Mesenchymal stem cell (in vitro differentiated cells and primary cell): Measurements from ENCODE around the gene HCN4. TPM values are rescaled to one million over a fixed set of nuclear protein-coding genes. Genes with fewer than 3 reads are reported as not detected.
"Not testable (repeated sequence)": the region's sequence is repeated elsewhere in the genome, so short reads cannot be mapped to it uniquely, and the experiment has no call there.

Experiments
- DNase-seq: peaks from one replicate; pipeline ENCODE4 v3.0.0-alpha.2; 2013
- H2AFZ ChIP-seq: one replicate; pipeline ENCODE4 v1.6.1; 2013; ENCODE audit warnings: low read depth, mild to moderate bottlenecking, control low read depth, inconsistent platforms, low read length, moderate library complexity
- H2AK5ac ChIP-seq: 2 replicates; pipeline ENCODE4 v1.6.1; 2013; ENCODE audit warnings: low read length, moderate library complexity, mild to moderate bottlenecking, inconsistent platforms; ENCODE audit not compliant: severe bottlenecking
- H2BK120ac ChIP-seq: one replicate; pipeline ENCODE4 v1.6.1; 2013; ENCODE audit warnings: low read depth, mild to moderate bottlenecking, inconsistent platforms, low read length, moderate library complexity
- H2BK12ac ChIP-seq, 2 experiments: one replicate each; pipeline ENCODE4 v1.6.1; 2013; ENCODE audit warnings: inconsistent platforms in 2 of 2, low read length in 2 of 2, mild to moderate bottlenecking in 2 of 2, moderate library complexity in 2 of 2, control low read depth in 1 of 2
- H2BK15ac ChIP-seq: one replicate; pipeline ENCODE4 v1.6.1; 2013; ENCODE audit warnings: mild to moderate bottlenecking, low read depth, inconsistent platforms; ENCODE audit not compliant: poor library complexity, severe bottlenecking
- H2BK5ac ChIP-seq: 2 replicates; pipeline ENCODE4 v1.6.1; 2013; ENCODE audit warnings: low read depth, mild to moderate bottlenecking, low read length, control low read depth, inconsistent platforms; ENCODE audit not compliant: poor library complexity, severe bottlenecking
- H3K14ac ChIP-seq, 2 experiments: one replicate each; pipeline ENCODE4 v1.6.1; 2013; ENCODE audit warnings: inconsistent platforms in 2 of 2, low read length in 2 of 2, control low read depth in 1 of 2, mild to moderate bottlenecking in 1 of 2, moderate library complexity in 1 of 2
- H3K18ac ChIP-seq, 2 experiments: one replicate each; pipeline ENCODE4 v1.6.1; 2013; ENCODE audit warnings: inconsistent platforms in 2 of 2, low read length in 2 of 2, control low read depth in 1 of 2, low read depth in 1 of 2, mild to moderate bottlenecking in 1 of 2
- H3K23ac ChIP-seq, 2 experiments: one replicate each; pipeline ENCODE4 v1.6.1; 2013; ENCODE audit warnings: inconsistent platforms in 2 of 2, low read length in 2 of 2, mild to moderate bottlenecking in 2 of 2, moderate library complexity in 2 of 2, control low read depth in 1 of 2
- H3K27ac ChIP-seq: 2 replicates; pipeline ENCODE4 v1.5.1; 2013; ENCODE audit warnings: mild to moderate bottlenecking, moderate library complexity, low read length, control low read depth, inconsistent platforms; ENCODE audit not compliant: poor library complexity, severe bottlenecking
- H3K27me3 ChIP-seq, 2 experiments: 2 replicates each; pipeline versions ENCODE4 v1.6.1 to v1.7.0; 2013; ENCODE audit warnings: low read length in 2 of 2, mild to moderate bottlenecking in 2 of 2, moderate library complexity in 2 of 2, control low read depth in 1 of 2, inconsistent platforms in 1 of 2; ENCODE audit not compliant: control insufficient read depth in 1 of 2, insufficient read depth in 1 of 2
- H3K36me3 ChIP-seq, 2 experiments: 2 replicates each; pipeline versions ENCODE4 v1.6.1 to v1.7.0; 2013; ENCODE audit warnings: low read length in 2 of 2, control low read depth in 1 of 2, inconsistent platforms in 1 of 2, low read depth in 1 of 2, mild to moderate bottlenecking in 1 of 2; ENCODE audit not compliant: insufficient read depth in 2 of 2, control insufficient read depth in 1 of 2
- H3K4ac ChIP-seq, 2 experiments: one replicate each; pipeline ENCODE4 v1.6.1; 2013; ENCODE audit warnings: inconsistent platforms in 2 of 2, low read length in 2 of 2, mild to moderate bottlenecking in 2 of 2, moderate library complexity in 2 of 2, control low read depth in 1 of 2, low read depth in 1 of 2
- H3K4me1 ChIP-seq: 2 replicates; pipeline ENCODE4 v1.6.1; 2013; ENCODE audit warnings: low read depth, low read length, control low read depth; ENCODE audit not compliant: control insufficient read depth, insufficient read depth
- H3K4me2 ChIP-seq: 2 replicates; pipeline ENCODE4 v1.6.1; 2013; ENCODE audit warnings: low read length, mild to moderate bottlenecking, inconsistent platforms; ENCODE audit not compliant: poor library complexity, severe bottlenecking
- H3K4me3 ChIP-seq, 2 experiments: 2 replicates each; pipeline versions ENCODE4 v1.5.1 to v1.7.0; 2013; ENCODE audit warnings: low read length in 2 of 2, mild to moderate bottlenecking in 2 of 2, control low read depth in 1 of 2, low read depth in 1 of 2; ENCODE audit not compliant: insufficient read depth in 1 of 2
- H3K79me1 ChIP-seq: replicated peaks from 2 replicates; pipeline ENCODE4 v1.6.1; 2013; ENCODE audit warnings: mild to moderate bottlenecking, control low read depth, low read length, inconsistent platforms; ENCODE audit not compliant: poor library complexity, severe bottlenecking
- H3K9ac ChIP-seq: 2 replicates; pipeline ENCODE4 v1.7.0; 2013; ENCODE audit warnings: mild to moderate bottlenecking, low read length, moderate library complexity
- H3K9me3 ChIP-seq: 2 replicates; pipeline ENCODE4 v1.7.0; 2013; ENCODE audit warnings: mild to moderate bottlenecking, low read length; ENCODE audit not compliant: control insufficient read depth
- H4K8ac ChIP-seq: one replicate; pipeline ENCODE4 v1.6.1; 2013; ENCODE audit warnings: inconsistent platforms, mild to moderate bottlenecking, low read length, moderate library complexity
- H4K91ac ChIP-seq: one replicate; pipeline ENCODE4 v1.6.1; 2013; ENCODE audit warnings: mild to moderate bottlenecking, low read length, inconsistent platforms
- WGBS: methylation state at CpG from one replicate; pipeline ENCODE4 v1.1.7; 2013; ENCODE audit warnings: mixed read lengths; 5-methylcytosine and 5-hydroxymethylcytosine counted together
- polyA plus RNA-seq, 2 experiments: library from polyadenylated mRNA; stranded (reverse); fragments of 200-250 nt; gene quantifications; one replicate each; pipeline ENCODE4 v1.2.3, GENCODE V29; 2013

Gene HCN4
- not detected for polyA plus RNA-seq (2013, experiment 1 of 2)
- polyA plus RNA-seq (2013, experiment 2 of 2), result under 0.01 TPM

DNA sequence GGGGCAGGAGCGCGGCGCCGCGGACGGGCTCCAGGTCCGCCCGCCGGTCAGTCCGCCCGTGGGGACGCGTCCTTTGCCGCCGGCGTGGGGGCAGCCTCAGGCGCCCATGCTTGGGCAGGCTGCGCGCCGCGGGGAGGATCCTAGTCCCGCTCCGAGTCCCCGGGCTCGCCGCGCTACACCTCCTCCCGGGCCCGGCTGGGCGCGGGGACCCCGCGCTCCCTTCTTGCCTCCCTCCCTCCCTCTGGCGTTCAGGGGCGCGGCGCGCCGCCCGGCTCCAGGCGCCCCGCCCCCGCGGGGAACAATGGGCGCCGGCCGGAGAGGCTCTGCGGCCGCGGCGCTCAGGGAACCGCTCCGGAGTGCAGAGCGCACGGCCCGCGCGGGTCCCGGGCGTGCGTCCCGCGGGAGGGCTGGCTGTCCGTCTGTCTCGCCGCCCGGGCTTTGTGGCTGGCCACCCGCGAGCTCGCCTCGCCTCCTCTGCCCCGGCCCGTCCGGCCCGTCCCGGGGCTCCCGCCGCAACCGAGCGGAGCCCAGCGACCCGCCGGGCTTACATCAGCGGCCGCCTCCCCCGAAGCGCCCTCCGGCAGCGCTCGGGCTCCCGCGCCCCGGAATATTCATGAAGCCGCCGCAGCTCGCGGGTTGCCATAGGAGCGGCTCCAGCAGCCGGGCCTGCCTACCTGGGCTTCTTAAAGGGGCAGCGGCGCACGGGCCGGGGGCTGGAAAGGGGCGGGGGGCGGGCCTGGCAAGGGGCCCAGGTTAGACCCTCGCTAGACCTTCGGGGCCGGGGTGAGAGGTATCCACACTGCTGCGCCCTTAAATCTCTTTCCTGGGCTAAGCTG lies at the start of gene HCN4:
Gene HCN4, minus strand, starts transcription at position 658 of the 836 bp plus-strand sequence. CDS start 688 bp downstream, outside the sequence.
- H3K4ac ChIP-seq, result no peak within 1 kb of the TSS
- no peak within 1 kb of the TSS for H3K14ac ChIP-seq
- no peak within 1 kb of the TSS for H2AFZ ChIP-seq
- H3K4me1 ChIP-seq, result peaks cover 29% of the 10 kb centered on the region
- no peak within 1 kb of the TSS for H2BK15ac ChIP-seq
- H3K79me1 ChIP-seq, result no peaks in the 10 kb centered on the region
- H3K36me3 ChIP-seq, result no peaks in the 10 kb centered on the region
- peak within 1 kb of the TSS; percentile 85 for H3K4me2 ChIP-seq
- peak within 1 kb of the TSS; percentile 13 to 38 for H3K4me3 ChIP-seq
- no peak within 1 kb of the TSS for H2AK5ac ChIP-seq
- H2BK120ac ChIP-seq, result no peak within 1 kb of the TSS
- H2BK12ac ChIP-seq, result no peak within 1 kb of the TSS
- peak within 1 kb of the TSS in 1 of 2 experiments; percentile 14 for H3K23ac ChIP-seq
- H3K9ac ChIP-seq, result no peak within 1 kb of the TSS
- no peak within 1 kb of the TSS for H2BK5ac ChIP-seq
- under 1% methylated on average over 50 of the region's 109 CpGs for WGBS
- H4K91ac ChIP-seq, result no peak within 1 kb of the TSS
- H4K8ac ChIP-seq, result no peak within 1 kb of the TSS
- H3K9me3 ChIP-seq, result no peaks in the 10 kb centered on the region
- DNase-seq, result no peak
- no peak within 1 kb of the TSS for H3K18ac ChIP-seq
- no peak within 1 kb of the TSS for H3K27ac ChIP-seq
- H3K27me3 ChIP-seq, result peaks cover 86 to 93% of the 10 kb centered on the region in 2 experiments

DNA sequence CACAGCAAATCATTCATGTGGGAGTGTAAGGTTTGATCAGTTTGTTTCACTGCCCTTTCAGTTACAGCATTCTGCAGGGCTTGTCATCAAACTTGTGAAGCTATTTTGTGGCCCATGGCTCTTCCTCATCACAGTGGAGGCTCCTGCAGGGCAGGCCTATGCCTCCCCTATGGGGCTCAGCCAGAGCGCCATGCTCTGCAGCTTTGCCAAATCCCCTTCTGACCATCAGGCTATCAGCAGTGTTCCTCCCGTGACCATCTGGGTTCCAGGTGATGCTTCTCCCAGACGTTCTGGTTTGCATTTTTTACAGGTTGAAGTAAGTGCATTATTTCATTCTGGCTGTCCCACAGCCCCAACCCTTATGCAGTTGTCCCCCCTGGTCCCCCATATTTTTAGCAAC lies 46.1 kb upstream of the HCN4 start:
- H2AK5ac ChIP-seq, result no peak overlapping the region
- no peaks in the 10 kb centered on the region for H3K36me3 ChIP-seq
- H3K4me1 ChIP-seq, result no peaks in the 10 kb centered on the region
- no peak overlapping the region for H2BK15ac ChIP-seq
- H2BK120ac ChIP-seq, result no peak overlapping the region
- H2AFZ ChIP-seq, result no peak overlapping the region
- WGBS, result 77% methylated on average over 1 of the region's 3 CpGs
- H3K9me3 ChIP-seq, result no peaks in the 10 kb centered on the region
- no peak overlapping the region for H3K18ac ChIP-seq
- no peak overlapping the region for H3K4me2 ChIP-seq
- H4K91ac ChIP-seq, result no peak overlapping the region
- no peak overlapping the region for H3K4me3 ChIP-seq
- no peak overlapping the region for H3K14ac ChIP-seq
- no peak overlapping the region for H3K4ac ChIP-seq
- no peak for DNase-seq
- no peak overlapping the region for H4K8ac ChIP-seq
- H2BK5ac ChIP-seq, result no peak overlapping the region
- peaks cover 33% of the 10 kb centered on the region in 2 experiments for H3K27me3 ChIP-seq
- H3K9ac ChIP-seq, result no peak overlapping the region
- no peak overlapping the region for H2BK12ac ChIP-seq
- no peak overlapping the region for H3K27ac ChIP-seq
- no peak overlapping the region for H3K23ac ChIP-seq
- no peaks in the 10 kb centered on the region for H3K79me1 ChIP-seq

DNA sequence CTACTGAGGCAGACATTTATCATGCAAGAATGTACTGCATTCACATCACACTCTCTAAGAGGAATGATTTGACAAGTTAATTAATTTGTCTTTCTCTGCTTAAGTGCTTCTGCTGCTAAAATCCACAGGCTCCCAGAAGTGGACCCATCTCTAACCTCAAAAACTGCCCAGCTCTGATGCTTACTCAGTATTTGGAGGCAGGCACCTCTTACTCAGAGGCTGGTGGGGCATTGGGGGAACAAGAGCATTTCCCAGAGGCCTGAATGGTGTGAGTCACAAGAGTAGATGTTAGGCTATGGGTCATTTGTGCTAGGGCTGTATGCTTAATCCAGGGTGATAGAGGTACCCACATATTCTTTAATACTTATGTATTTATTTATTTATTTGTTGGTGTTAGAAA lies 34.4 kb upstream of the HCN4 start:
- Histone ChIP-seq H2BK12ac (no peak overlapping the region), H3K4me3 (no peak overlapping the region), H2AK5ac (no peak overlapping the region), H3K36me3 (no peaks in the 10 kb centered on the region), H2AFZ (no peak overlapping the region), H3K4me2 (no peak overlapping the region), H2BK120ac (no peak overlapping the region), H4K8ac (no peak overlapping the region), H3K14ac (no peak overlapping the region), H3K23ac (no peak overlapping the region), H3K18ac (no peak overlapping the region), H2BK5ac (no peak overlapping the region), H3K9ac (no peak overlapping the region), H3K79me1 (no peaks in the 10 kb centered on the region), H3K4me1 (no peaks in the 10 kb centered on the region), H3K4ac (no peak overlapping the region), H2BK15ac (no peak overlapping the region), H3K27me3 (peaks cover 5 to 12% of the 10 kb centered on the region in 2 experiments), H3K9me3 (no peaks in the 10 kb centered on the region), H4K91ac (no peak overlapping the region), H3K27ac (no peak overlapping the region)
- peak; percentile 24 for DNase-seq

DNA sequence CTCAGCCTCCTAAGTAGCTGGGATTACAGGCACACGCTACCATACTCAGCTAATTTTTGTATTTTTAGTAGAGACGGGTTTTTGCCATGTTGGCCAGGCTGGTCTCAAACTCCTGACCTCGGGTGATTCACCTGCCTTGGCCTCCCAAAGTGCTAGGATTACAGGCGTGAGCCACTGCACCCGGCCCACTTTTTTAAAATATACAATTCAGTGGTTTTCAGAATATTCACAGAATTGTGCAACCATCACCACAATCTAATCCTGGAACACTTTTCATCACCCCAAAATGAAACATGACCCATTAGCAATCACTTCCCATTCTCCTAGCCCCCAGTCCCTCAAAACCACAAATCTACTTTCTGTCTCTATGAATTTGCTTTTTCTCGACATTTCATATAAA lies 31.5 kb upstream of the HCN4 start:
- DNase-seq, result peak; percentile 14
- not testable (repeated sequence) for H2BK12ac ChIP-seq, H3K4me1 ChIP-seq, H3K18ac ChIP-seq, H3K9ac ChIP-seq, H2BK120ac ChIP-seq, H3K9me3 ChIP-seq, H2BK5ac ChIP-seq, H2AFZ ChIP-seq, H3K4me3 ChIP-seq, H2AK5ac ChIP-seq, H3K23ac ChIP-seq, H2BK15ac ChIP-seq, H3K79me1 ChIP-seq, H3K4ac ChIP-seq, H4K91ac ChIP-seq, H4K8ac ChIP-seq, H3K14ac ChIP-seq, H3K4me2 ChIP-seq, H3K27ac ChIP-seq, H3K36me3 ChIP-seq
- H3K27me3 ChIP-seq, result peaks cover 23 to 24% of the 10 kb centered on the region in 2 experiments
- 82% methylated on average over 5 of the region's 6 CpGs for WGBS
